ENCODE data around the gene ATAD1. TPM values are rescaled to one million over a fixed set of nuclear protein-coding genes. Genes with fewer than 3 reads are reported as not detected.
"Not testable (repeated sequence)": the region's sequence is repeated elsewhere in the genome, so short reads cannot be mapped to it uniquely, and the experiment has no call there.

The ATAD1 gene
- total and polyA plus RNA-seq, 2 donors: 22.1 to 33.5 TPM

- not testable (repeated sequence) for H3K9me3 ChIP-seq (ENCODE audit: control insufficient read depth in 2 of 2, insufficient read depth in 1 of 2, low read length in 1 of 2); H3K27ac ChIP-seq (ENCODE audit: low read depth in 1 of 2, low read length in 1 of 2); H3K4me1 ChIP-seq (ENCODE audit: control insufficient read depth in 2 of 2, insufficient read depth in 2 of 2, low read length in 2 of 2); H3K36me3 ChIP-seq (ENCODE audit: control insufficient read depth in 2 of 2, insufficient read depth in 2 of 2, low read length in 1 of 2); H3K4me3 ChIP-seq (ENCODE audit: low read length in 2 of 2); DNase-seq (ENCODE audit: low read depth in 6 of 9, low spot score in 9 of 9); H3K27me3 ChIP-seq (ENCODE audit: control insufficient read depth in 2 of 2, insufficient read depth in 1 of 2, low read length in 1 of 2)
- 97% methylated on average over 18 of the region's 18 CpGs for WGBS
Measured at GRCh38 chr10:87742992-87743610, 74.9 kb downstream of the ATAD1 start.

GRCh38 chr10:87740254-87740655 is 77.8 kb downstream of the ATAD1 start:
- no peak overlapping the region for H3K4me3 ChIP-seq (ENCODE audit: low read length in 2 of 2)
- H3K27ac ChIP-seq (ENCODE audit: low read depth in 1 of 2, low read length in 1 of 2): no peak overlapping the region
- H3K9me3 ChIP-seq (ENCODE audit: control insufficient read depth in 2 of 2, insufficient read depth in 1 of 2, low read length in 1 of 2): no peaks in the 10 kb centered on the region
- no peak for DNase-seq (ENCODE audit: low read depth in 6 of 9, low spot score in 9 of 9)
- H3K27me3 ChIP-seq (ENCODE audit: control insufficient read depth in 2 of 2, insufficient read depth in 1 of 2, low read length in 1 of 2): no peaks in the 10 kb centered on the region
- no peaks in the 10 kb centered on the region for H3K36me3 ChIP-seq (ENCODE audit: control insufficient read depth in 2 of 2, insufficient read depth in 2 of 2, low read length in 1 of 2)
- H3K4me1 ChIP-seq (ENCODE audit: control insufficient read depth in 2 of 2, insufficient read depth in 2 of 2, low read length in 2 of 2): no peaks in the 10 kb centered on the region

- no peaks in the 10 kb centered on the region for H3K36me3 ChIP-seq (ENCODE audit: control insufficient read depth in 2 of 2, insufficient read depth in 2 of 2, low read length in 1 of 2)
- peaks cover 0 to 3% of the 10 kb centered on the region in 2 donors for H3K4me1 ChIP-seq (ENCODE audit: control insufficient read depth in 2 of 2, insufficient read depth in 2 of 2, low read length in 2 of 2)
- H3K9me3 ChIP-seq (ENCODE audit: control insufficient read depth in 2 of 2, insufficient read depth in 1 of 2, low read length in 1 of 2): no peaks in the 10 kb centered on the region
- 95% methylated on average over 4 of the region's 4 CpGs for WGBS
- DNase-seq (ENCODE audit: low read depth in 6 of 9, low spot score in 9 of 9): no peak
- H3K27ac ChIP-seq (ENCODE audit: low read depth in 1 of 2, low read length in 1 of 2): no peak overlapping the region
- H3K4me3 ChIP-seq (ENCODE audit: low read length in 2 of 2): no peak overlapping the region
- H3K27me3 ChIP-seq (ENCODE audit: control insufficient read depth in 2 of 2, insufficient read depth in 1 of 2, low read length in 1 of 2): no peaks in the 10 kb centered on the region
Measured at GRCh38 chr10:87739703-87740102, 78.3 kb downstream of the ATAD1 start.

- H3K4me1 ChIP-seq (ENCODE audit: control insufficient read depth in 2 of 2, insufficient read depth in 2 of 2, low read length in 2 of 2); H3K4me3 ChIP-seq (ENCODE audit: low read length in 2 of 2); H3K36me3 ChIP-seq (ENCODE audit: control insufficient read depth in 2 of 2, insufficient read depth in 2 of 2, low read length in 1 of 2); H3K9me3 ChIP-seq (ENCODE audit: control insufficient read depth in 2 of 2, insufficient read depth in 1 of 2, low read length in 1 of 2); H3K27me3 ChIP-seq (ENCODE audit: control insufficient read depth in 2 of 2, insufficient read depth in 1 of 2, low read length in 1 of 2); DNase-seq (ENCODE audit: low read depth in 6 of 9, low spot score in 9 of 9); H3K27ac ChIP-seq (ENCODE audit: low read depth in 1 of 2, low read length in 1 of 2): not testable (repeated sequence)
- 98% methylated on average over 1 of the region's 1 CpG for WGBS
Measured at GRCh38 chr10:87738253-87738652, 79.8 kb downstream of the ATAD1 start.

- Histone ChIP-seq H3K4me1 (ENCODE audit: control insufficient read depth in 2 of 2, insufficient read depth in 2 of 2, low read length in 2 of 2) (peaks cover 0 to 3% of the 10 kb centered on the region in 2 donors), H3K4me3 (ENCODE audit: low read length in 2 of 2) (no peak overlapping the region), H3K9me3 (ENCODE audit: control insufficient read depth in 2 of 2, insufficient read depth in 1 of 2, low read length in 1 of 2) (no peaks in the 10 kb centered on the region), H3K27ac (ENCODE audit: low read depth in 1 of 2, low read length in 1 of 2) (no peak overlapping the region), H3K36me3 (ENCODE audit: control insufficient read depth in 2 of 2, insufficient read depth in 2 of 2, low read length in 1 of 2) (no peaks in the 10 kb centered on the region), H3K27me3 (ENCODE audit: control insufficient read depth in 2 of 2, insufficient read depth in 1 of 2, low read length in 1 of 2) (no peaks in the 10 kb centered on the region)
- peak in 4 of 9 donors; percentile 3 to 26 (median 12) for DNase-seq (ENCODE audit: low read depth in 6 of 9, low spot score in 9 of 9)
- WGBS: 56% methylated on average over 7 of the region's 7 CpGs
Measured at GRCh38 chr10:87734987-87735827, 82.8 kb downstream of the ATAD1 start.

- 96% methylated on average over 5 of the region's 5 CpGs for WGBS
- no peak overlapping the region for H3K4me3 ChIP-seq (ENCODE audit: low read length in 2 of 2)
Measured at GRCh38 chr10:87733081-87733480, 84.9 kb downstream of the ATAD1 start.

GRCh38 chr10:87729940-87730339 is 88.1 kb downstream of the ATAD1 start:
- no peaks in the 10 kb centered on the region for H3K27me3 ChIP-seq (ENCODE audit: control insufficient read depth in 2 of 2, insufficient read depth in 1 of 2, low read length in 1 of 2)
- H3K36me3 ChIP-seq (ENCODE audit: control insufficient read depth in 2 of 2, insufficient read depth in 2 of 2, low read length in 1 of 2): no peaks in the 10 kb centered on the region
- no peak overlapping the region for H3K4me3 ChIP-seq (ENCODE audit: low read length in 2 of 2)
- DNase-seq (ENCODE audit: low read depth in 6 of 9, low spot score in 9 of 9): no peak
- H3K4me1 ChIP-seq (ENCODE audit: control insufficient read depth in 2 of 2, insufficient read depth in 2 of 2, low read length in 2 of 2): peaks cover 0 to under 1% of the 10 kb centered on the region in 2 donors
- no peaks in the 10 kb centered on the region for H3K9me3 ChIP-seq (ENCODE audit: control insufficient read depth in 2 of 2, insufficient read depth in 1 of 2, low read length in 1 of 2)
- H3K27ac ChIP-seq (ENCODE audit: low read depth in 1 of 2, low read length in 1 of 2): no peak overlapping the region
- WGBS: 81% methylated on average over 6 of the region's 6 CpGs

More at GRCh38 chr10:87733081-87733480, 84.9 kb downstream of the ATAD1 start:
- H3K36me3 ChIP-seq (ENCODE audit: control insufficient read depth in 2 of 2, insufficient read depth in 2 of 2, low read length in 1 of 2): no peaks in the 10 kb centered on the region
- no peaks in the 10 kb centered on the region for H3K27me3 ChIP-seq (ENCODE audit: control insufficient read depth in 2 of 2, insufficient read depth in 1 of 2, low read length in 1 of 2)
- no peaks in the 10 kb centered on the region for H3K9me3 ChIP-seq (ENCODE audit: control insufficient read depth in 2 of 2, insufficient read depth in 1 of 2, low read length in 1 of 2)
- H3K4me1 ChIP-seq (ENCODE audit: control insufficient read depth in 2 of 2, insufficient read depth in 2 of 2, low read length in 2 of 2): peaks cover 0 to 3% of the 10 kb centered on the region in 2 donors
- no peak overlapping the region for H3K27ac ChIP-seq (ENCODE audit: low read depth in 1 of 2, low read length in 1 of 2)
- no peak for DNase-seq (ENCODE audit: low read depth in 6 of 9, low spot score in 9 of 9)

GRCh38 chr10:87724789-87725188 is 93.2 kb downstream of the ATAD1 start:
- no peak overlapping the region for H3K27ac ChIP-seq (ENCODE audit: low read depth in 1 of 2, low read length in 1 of 2)
- no peak for DNase-seq (ENCODE audit: low read depth in 6 of 9, low spot score in 9 of 9)
- no peaks in the 10 kb centered on the region for H3K36me3 ChIP-seq (ENCODE audit: control insufficient read depth in 2 of 2, insufficient read depth in 2 of 2, low read length in 1 of 2)
- WGBS: 98% methylated on average over 5 of the region's 5 CpGs
- H3K4me1 ChIP-seq (ENCODE audit: control insufficient read depth in 2 of 2, insufficient read depth in 2 of 2, low read length in 2 of 2): no peaks in the 10 kb centered on the region
- no peaks in the 10 kb centered on the region for H3K27me3 ChIP-seq (ENCODE audit: control insufficient read depth in 2 of 2, insufficient read depth in 1 of 2, low read length in 1 of 2)
- no peak overlapping the region for H3K4me3 ChIP-seq (ENCODE audit: low read length in 2 of 2)
- H3K9me3 ChIP-seq (ENCODE audit: control insufficient read depth in 2 of 2, insufficient read depth in 1 of 2, low read length in 1 of 2): no peaks in the 10 kb centered on the region

- Histone ChIP-seq H3K4me3 (ENCODE audit: low read length in 2 of 2) (no peak overlapping the region), H3K27ac (ENCODE audit: low read depth in 1 of 2, low read length in 1 of 2) (no peak overlapping the region), H3K36me3 (ENCODE audit: control insufficient read depth in 2 of 2, insufficient read depth in 2 of 2, low read length in 1 of 2) (no peaks in the 10 kb centered on the region), H3K4me1 (ENCODE audit: control insufficient read depth in 2 of 2, insufficient read depth in 2 of 2, low read length in 2 of 2) (no peaks in the 10 kb centered on the region), H3K9me3 (ENCODE audit: control insufficient read depth in 2 of 2, insufficient read depth in 1 of 2, low read length in 1 of 2) (no peaks in the 10 kb centered on the region), H3K27me3 (ENCODE audit: control insufficient read depth in 2 of 2, insufficient read depth in 1 of 2, low read length in 1 of 2) (no peaks in the 10 kb centered on the region)
- 73% methylated on average over 6 of the region's 6 CpGs for WGBS
- no peak for DNase-seq (ENCODE audit: low read depth in 6 of 9, low spot score in 9 of 9)
Measured at GRCh38 chr10:87723500-87723899, 94.5 kb downstream of the ATAD1 start.

All from thymus (tissue), 11 donors.